ENCODE results near the gene CCDC8. TPM values are rescaled to one million over a fixed set of nuclear protein-coding genes. Genes with fewer than 3 reads are reported as not detected.

CCDC8 gene
- total RNA-seq, 1 donor from 2014 or later, result 10.0 TPM

GRCh38 chr19:46428239-46429135 is 15.1 kb upstream of the CCDC8 start, which contains the start of gene PNMA8C:
TSS of gene PNMA8C (minus strand) at chr19:46428936. CDS start at chr19:46428359, 577 bp downstream.
- peaks cover 7 to 11% of the 10 kb centered on the region in 2 donors for H3K4me1 ChIP-seq
- DNase-seq (ENCODE audit: low spot score in 2 of 2), result peak in 1 of 2 donors; percentile 93
- intact Hi-C loops (cut with DNase I), result loop anchor here (2.0 kb wide), 1 partner anchor 52 kb away; no protein-coding TSS in a partner anchor
- H3K9me3 ChIP-seq, result no peaks in the 10 kb centered on the region
- H3K27me3 ChIP-seq, result no peaks in the 10 kb centered on the region
- H3K36me3 ChIP-seq, result no peaks in the 10 kb centered on the region
- H3K4me3 ChIP-seq, result peak within 1 kb of the TSS; percentile 62 to 73
- H3K27ac ChIP-seq, result peak within 1 kb of the TSS; percentile 71 to 76
- TF ChIP-seq CTCF (IDR thresholded peaks at IDR 0.05), result no peak

- intact Hi-C loops (cut with DNase I), result loop anchor here (2.0 kb wide), 1 partner anchor 53 kb away; no protein-coding TSS in a partner anchor
- DNase-seq (ENCODE audit: low spot score in 2 of 2), result no peak
- H3K27me3 ChIP-seq, result no peaks in the 10 kb centered on the region
These were observed 14.2 kb upstream of the CCDC8 start for GRCh38 chr19:46427518-46428045.

GRCh38 chr19:46426506-46427162 is 13.3 kb upstream of the CCDC8 start:
- H3K27ac ChIP-seq, result peak overlapping the region; percentile 59 to 76
- no peak for TF ChIP-seq CTCF (IDR thresholded peaks at IDR 0.05)
- peak overlapping the region; percentile 62 to 73 for H3K4me3 ChIP-seq
- intact Hi-C loops (cut with DNase I), result no loop called here
- no peaks in the 10 kb centered on the region for H3K9me3 ChIP-seq
- no peaks in the 10 kb centered on the region for H3K36me3 ChIP-seq
- peak in 1 of 2 donors; percentile 81 for DNase-seq (ENCODE audit: low spot score in 2 of 2)
- H3K27me3 ChIP-seq, result no peaks in the 10 kb centered on the region
- peaks cover 7 to 11% of the 10 kb centered on the region in 2 donors for H3K4me1 ChIP-seq

More at GRCh38 chr19:46427518-46428045, 14.2 kb upstream of the CCDC8 start:
- TF ChIP-seq CTCF (IDR thresholded peaks at IDR 0.05), result no peak
- no peaks in the 10 kb centered on the region for H3K36me3 ChIP-seq
- no peaks in the 10 kb centered on the region for H3K9me3 ChIP-seq
- H3K4me1 ChIP-seq, result peaks cover 7 to 11% of the 10 kb centered on the region in 2 donors
- H3K4me3 ChIP-seq, result peak overlapping the region; percentile 62 to 73
- H3K27ac ChIP-seq, result peak overlapping the region; percentile 71 to 76

- Histone ChIP-seq H3K27me3 (no peaks in the 10 kb centered on the region), H3K9me3 (no peaks in the 10 kb centered on the region), H3K36me3 (no peaks in the 10 kb centered on the region), H3K4me3 (peak overlapping the region; percentile 62 to 73), H3K4me1 (peaks cover 7 to 11% of the 10 kb centered on the region in 2 donors), H3K27ac (peak overlapping the region; percentile 59 to 76)
- no peak for DNase-seq (ENCODE audit: low spot score in 2 of 2)
- TF ChIP-seq CTCF (IDR thresholded peaks at IDR 0.05), result no peak
- intact Hi-C loops (cut with DNase I), result no loop called here
These were observed 12.7 kb upstream of the CCDC8 start for GRCh38 chr19:46426035-46426505.

GRCh38 chr19:46423188-46423587 is 9.8 kb upstream of the CCDC8 start:
- Histone ChIP-seq H3K27me3 (no peaks in the 10 kb centered on the region), H3K36me3 (no peaks in the 10 kb centered on the region), H3K4me1 (peaks cover 7 to 9% of the 10 kb centered on the region in 2 donors), H3K27ac (no peak overlapping the region), H3K9me3 (no peaks in the 10 kb centered on the region), H3K4me3 (no peak overlapping the region)
- no peak for TF ChIP-seq CTCF (IDR thresholded peaks at IDR 0.05)
- intact Hi-C loops (cut with DNase I), result no loop called here
- no peak for DNase-seq (ENCODE audit: low spot score in 2 of 2)

Measured in ascending aorta (tissue), 2 donors.